Measurements from ENCODE around the gene STARD3NL. TPM values are rescaled to one million over a fixed set of nuclear protein-coding genes. Genes with fewer than 3 reads are reported as not detected.
"Not testable (repeated sequence)": the region's sequence is repeated elsewhere in the genome, so short reads cannot be mapped to it uniquely, and the experiment has no call there.

STARD3NL gene
- total and polyA plus RNA-seq, 2 donors from 2014 or later = 41.0 to 47.9 TPM

GRCh38 chr7:38229386-38229785 is 51.3 kb downstream of the STARD3NL start:
- TF ChIP-seq, protein P1, sequence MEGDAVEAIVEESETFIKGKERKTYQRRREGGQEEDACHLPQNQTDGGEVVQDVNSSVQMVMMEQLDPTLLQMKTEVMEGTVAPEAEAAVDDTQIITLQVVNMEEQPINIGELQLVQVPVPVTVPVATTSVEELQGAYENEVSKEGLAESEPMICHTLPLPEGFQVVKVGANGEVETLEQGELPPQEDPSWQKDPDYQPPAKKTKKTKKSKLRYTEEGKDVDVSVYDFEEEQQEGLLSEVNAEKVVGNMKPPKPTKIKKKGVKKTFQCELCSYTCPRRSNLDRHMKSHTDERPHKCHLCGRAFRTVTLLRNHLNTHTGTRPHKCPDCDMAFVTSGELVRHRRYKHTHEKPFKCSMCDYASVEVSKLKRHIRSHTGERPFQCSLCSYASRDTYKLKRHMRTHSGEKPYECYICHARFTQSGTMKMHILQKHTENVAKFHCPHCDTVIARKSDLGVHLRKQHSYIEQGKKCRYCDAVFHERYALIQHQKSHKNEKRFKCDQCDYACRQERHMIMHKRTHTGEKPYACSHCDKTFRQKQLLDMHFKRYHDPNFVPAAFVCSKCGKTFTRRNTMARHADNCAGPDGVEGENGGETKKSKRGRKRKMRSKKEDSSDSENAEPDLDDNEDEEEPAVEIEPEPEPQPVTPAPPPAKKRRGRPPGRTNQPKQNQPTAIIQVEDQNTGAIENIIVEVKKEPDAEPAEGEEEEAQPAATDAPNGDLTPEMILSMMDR (IDR thresholded peaks at IDR 0.05; ENCODE audit: borderline replicate concordance, extremely low read depth, insufficient read depth) = no peak
- no peaks in the 10 kb centered on the region for H3K9me3 ChIP-seq (ENCODE audit: control insufficient read depth in 2 of 3, insufficient read depth in 1 of 3, low read length in 3 of 3)
- intact Hi-C loops (cut with DNase I) = loop anchor here (10.0 kb wide), 1 partner anchor 125 kb away; no protein-coding TSS in a partner anchor
- H3K27ac ChIP-seq (ENCODE audit: low read depth in 2 of 2, low read length in 2 of 2) = no peak overlapping the region
- H3K27me3 ChIP-seq (ENCODE audit: control insufficient read depth, insufficient read depth, low read length) = no peaks in the 10 kb centered on the region
- H3K9ac ChIP-seq (ENCODE audit: low read length in 3 of 3) = no peak overlapping the region
- peaks cover 2 to 16% (median 11%) of the 10 kb centered on the region in 3 donors for H3K36me3 ChIP-seq (ENCODE audit: control insufficient read depth in 2 of 3, insufficient read depth in 3 of 3, low read length in 3 of 3)
- DNase-seq (peak in 1 of 5 donors; percentile 37), FAIRE-seq (no peak)
- H3K4me3 ChIP-seq (ENCODE audit: low read length in 3 of 3) = no peak overlapping the region
- no peaks in the 10 kb centered on the region for H3K4me1 ChIP-seq (ENCODE audit: control insufficient read depth in 2 of 3, insufficient read depth in 2 of 3, low read depth in 1 of 3, low read length in 3 of 3)

DNA sequence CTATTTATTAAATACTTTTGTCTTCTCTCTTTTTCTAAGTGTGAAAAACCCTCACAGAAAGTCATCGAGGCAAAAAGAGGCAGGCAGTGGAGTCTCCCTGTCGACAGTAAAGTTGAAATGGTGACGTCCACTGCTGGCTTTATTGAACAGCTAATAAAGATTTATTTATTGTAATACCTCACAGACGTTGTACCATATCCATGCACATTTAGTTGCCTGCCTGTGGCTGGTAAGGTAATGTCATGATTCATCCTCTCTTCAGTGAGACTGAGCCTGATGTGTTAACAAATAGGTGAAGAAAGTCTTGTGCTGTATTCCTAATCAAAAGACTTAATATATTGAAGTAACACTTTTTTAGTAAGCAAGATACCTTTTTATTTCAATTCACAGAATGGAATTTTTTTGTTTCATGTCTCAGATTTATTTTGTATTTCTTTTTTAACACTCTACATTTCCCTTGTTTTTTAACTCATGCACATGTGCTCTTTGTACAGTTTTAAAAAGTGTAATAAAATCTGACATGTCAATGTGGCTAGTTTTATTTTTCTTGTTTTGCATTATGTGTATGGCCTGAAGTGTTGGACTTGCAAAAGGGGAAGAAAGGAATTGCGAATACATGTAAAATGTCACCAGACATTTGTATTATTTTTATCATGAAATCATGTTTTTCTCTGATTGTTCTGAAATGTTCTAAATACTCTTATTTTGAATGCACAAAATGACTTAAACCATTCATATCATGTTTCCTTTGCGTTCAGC is 52.0 kb downstream of the STARD3NL start:
- FAIRE-seq = no peak
- no peaks in the 10 kb centered on the region for H3K4me1 ChIP-seq (ENCODE audit: control insufficient read depth in 2 of 3, insufficient read depth in 2 of 3, low read depth in 1 of 3, low read length in 3 of 3)
- no peak overlapping the region for H3K4me3 ChIP-seq (ENCODE audit: low read length in 3 of 3)
- no peak overlapping the region for H3K9ac ChIP-seq (ENCODE audit: low read length in 3 of 3)
- intact Hi-C loops (cut with DNase I) = loop anchor here (10.0 kb wide), 1 partner anchor 125 kb away; no protein-coding TSS in a partner anchor
- DNase-seq = no peak
- peaks cover 0 to 11% (median 9%) of the 10 kb centered on the region in 3 donors for H3K36me3 ChIP-seq (ENCODE audit: control insufficient read depth in 2 of 3, insufficient read depth in 3 of 3, low read length in 3 of 3)
- no peak overlapping the region for H3K27ac ChIP-seq (ENCODE audit: low read depth in 2 of 2, low read length in 2 of 2)
- no peaks in the 10 kb centered on the region for H3K9me3 ChIP-seq (ENCODE audit: control insufficient read depth in 2 of 3, insufficient read depth in 1 of 3, low read length in 3 of 3)
- no peaks in the 10 kb centered on the region for H3K27me3 ChIP-seq (ENCODE audit: control insufficient read depth, insufficient read depth, low read length)
- TF ChIP-seq, protein P1 (IDR thresholded peaks at IDR 0.05; ENCODE audit: borderline replicate concordance, extremely low read depth, insufficient read depth) = no peak

DNA sequence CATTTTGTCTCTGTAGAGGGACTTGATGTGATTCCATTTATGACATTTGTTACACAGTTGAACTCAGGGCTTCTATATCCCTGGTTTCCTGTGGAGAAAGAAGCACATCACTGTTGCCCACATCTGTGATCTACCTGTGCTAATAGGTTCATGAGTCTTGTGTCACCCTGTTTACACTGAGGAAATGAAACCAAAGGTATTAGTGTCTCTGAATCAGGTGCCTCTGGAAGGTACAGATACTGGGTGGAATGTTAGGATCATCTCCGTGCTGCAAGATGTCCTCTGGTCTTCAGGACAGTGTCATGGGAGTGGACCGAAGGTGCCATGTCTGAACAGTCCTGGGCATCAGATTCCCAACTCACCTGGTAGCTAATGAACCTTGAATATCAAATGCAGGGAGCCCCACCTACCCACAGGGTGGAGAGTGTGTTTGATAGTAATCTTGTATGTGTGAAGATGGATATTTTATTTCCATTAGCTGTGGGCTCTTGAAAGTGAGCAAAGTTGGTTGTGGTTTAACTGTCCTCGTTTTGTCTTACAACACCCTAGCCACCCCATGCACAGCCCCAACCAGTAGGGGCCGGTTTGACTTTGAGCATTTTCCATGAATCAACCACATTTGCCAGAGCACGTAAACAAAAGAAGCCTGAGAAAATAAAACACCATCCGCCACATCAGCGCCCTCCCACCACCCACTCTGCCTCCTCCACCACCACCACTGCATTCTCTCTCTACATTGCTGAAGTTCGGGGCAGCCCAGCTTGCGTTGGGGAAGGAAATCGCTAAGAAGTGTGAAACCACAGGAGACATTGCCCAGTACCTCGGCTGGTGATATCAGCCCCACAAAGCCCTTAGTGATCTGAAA is 54.7 kb downstream of the STARD3NL start:
- Histone ChIP-seq H3K27ac (ENCODE audit: low read depth in 2 of 2, low read length in 2 of 2) (no peak overlapping the region), H3K36me3 (ENCODE audit: control insufficient read depth in 2 of 3, insufficient read depth in 3 of 3, low read length in 3 of 3) (peaks cover 0 to 6% (median 5%) of the 10 kb centered on the region in 3 donors), H3K9ac (ENCODE audit: low read length in 3 of 3) (no peak overlapping the region), H3K27me3 (ENCODE audit: control insufficient read depth, insufficient read depth, low read length) (no peaks in the 10 kb centered on the region), H3K4me3 (ENCODE audit: low read length in 3 of 3) (no peak overlapping the region), H3K4me1 (ENCODE audit: control insufficient read depth in 2 of 3, insufficient read depth in 2 of 3, low read depth in 1 of 3, low read length in 3 of 3) (no peaks in the 10 kb centered on the region), H3K9me3 (ENCODE audit: control insufficient read depth in 2 of 3, insufficient read depth in 1 of 3, low read length in 3 of 3) (no peaks in the 10 kb centered on the region)
- DNase-seq (no peak), FAIRE-seq (no peak)
- TF ChIP-seq, protein P1 (IDR thresholded peaks at IDR 0.05; ENCODE audit: borderline replicate concordance, extremely low read depth, insufficient read depth) = no peak
- intact Hi-C loops (cut with DNase I) = no loop called here

- intact Hi-C loops (cut with DNase I); H3K27ac ChIP-seq (ENCODE audit: low read depth in 2 of 2, low read length in 2 of 2); H3K4me3 ChIP-seq (ENCODE audit: low read length in 3 of 3); H3K36me3 ChIP-seq (ENCODE audit: control insufficient read depth in 2 of 3, insufficient read depth in 3 of 3, low read length in 3 of 3); H3K9ac ChIP-seq (ENCODE audit: low read length in 3 of 3); DNase-seq; H3K27me3 ChIP-seq (ENCODE audit: control insufficient read depth, insufficient read depth, low read length); H3K4me1 ChIP-seq (ENCODE audit: control insufficient read depth in 2 of 3, insufficient read depth in 2 of 3, low read depth in 1 of 3, low read length in 3 of 3); FAIRE-seq; H3K9me3 ChIP-seq (ENCODE audit: control insufficient read depth in 2 of 3, insufficient read depth in 1 of 3, low read length in 3 of 3): not testable (repeated sequence)
Measured at GRCh38 chr7:38234759-38235158, 56.7 kb downstream of the STARD3NL start.
